GM21619 (cell line): Measurements from ENCODE around the gene KDM4B.
A peak's percentile ranks its signal among the peaks of the same experiment; 100 is the strongest.
"Not testable (repeated sequence)": the region's sequence is repeated elsewhere in the genome, so short reads cannot be mapped to it uniquely, and the experiment has no call there.

Experiments
- ATAC-seq: cut with Tn5 transposase; IDR thresholded peaks from one replicate; pipeline ENCODE4 v1.9.1; 2021; ENCODE audit not compliant: unreplicated experiment

The KDM4B gene

GRCh38 chr19:4967738-4968461 lies 1.0 kb upstream of the KDM4B start:
- no peak for ATAC-seq

GRCh38 chr19:4969292-4969771 lies 419 bp downstream of the KDM4B start:
- peak; percentile 2 for ATAC-seq

- no peak for ATAC-seq
Measured at GRCh38 chr19:4969772-4970531, 1.0 kb downstream of the KDM4B start.

GRCh38 chr19:4970558-4971423 lies 1.9 kb downstream of the KDM4B start:
- ATAC-seq = no peak

GRCh38 chr19:4971424-4971793 lies 2.5 kb downstream of the KDM4B start:
- no peak for ATAC-seq

- no peak for ATAC-seq
Measured at GRCh38 chr19:4971816-4972495, 3.0 kb downstream of the KDM4B start.

GRCh38 chr19:4972509-4973230 lies 3.8 kb downstream of the KDM4B start:
- ATAC-seq = no peak

GRCh38 chr19:4974880-4975469 lies 6.1 kb downstream of the KDM4B start:
- no peak for ATAC-seq

- ATAC-seq = not testable (repeated sequence)
Measured at GRCh38 chr19:4975601-4976000, 6.7 kb downstream of the KDM4B start.

GRCh38 chr19:4976401-4977298 lies 7.7 kb downstream of the KDM4B start:
- ATAC-seq = no peak

GRCh38 chr19:4977299-4978174 lies 8.6 kb downstream of the KDM4B start:
- no peak for ATAC-seq

- ATAC-seq = no peak
Measured at GRCh38 chr19:4979211-4979807, 10.4 kb downstream of the KDM4B start.

GRCh38 chr19:4980067-4980466 lies 11.2 kb downstream of the KDM4B start:
- ATAC-seq = no peak

- ATAC-seq = no peak
Measured at GRCh38 chr19:4980838-4981680, 12.1 kb downstream of the KDM4B start.

GRCh38 chr19:4981681-4981958 lies 12.7 kb downstream of the KDM4B start:
- ATAC-seq = no peak

GRCh38 chr19:4983346-4984105 lies 14.6 kb downstream of the KDM4B start:
- ATAC-seq = no peak
